ENCODE results near the gene HDAC4.
"Not testable (repeated sequence)": the region's sequence is repeated elsewhere in the genome, so short reads cannot be mapped to it uniquely, and the experiment has no call there.

Gene HDAC4

DNA sequence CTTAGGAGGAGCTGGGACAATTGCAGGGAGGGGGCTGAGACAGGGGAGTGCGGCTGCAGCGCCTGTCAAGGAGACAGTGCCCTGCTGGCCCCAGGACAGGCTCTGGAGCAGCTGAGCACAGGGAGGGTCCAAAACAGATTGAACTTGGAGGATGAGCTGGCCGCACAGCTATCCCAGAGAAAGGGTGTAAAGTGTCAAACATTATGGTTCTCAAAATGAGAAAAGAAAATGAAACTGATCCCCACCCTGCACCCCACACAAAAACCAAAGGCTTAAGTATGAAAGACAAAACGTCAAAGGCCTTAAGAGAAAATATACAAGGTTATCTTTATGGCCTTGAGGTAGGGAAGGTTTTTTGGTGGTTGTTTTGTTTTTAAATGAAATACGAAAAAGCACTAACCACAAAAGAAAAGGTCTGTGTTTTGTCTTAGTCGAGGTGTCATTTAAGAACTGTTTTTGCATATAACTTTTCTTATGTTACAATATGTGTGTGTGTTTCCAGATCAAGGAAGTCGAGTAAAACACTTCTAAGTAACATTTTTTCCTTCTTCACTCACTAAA is 111.8 kb downstream of the HDAC4 start:
- Histone ChIP-seq H3K36me3 (ENCODE audit: insufficient read depth, low read length) (no peaks in the 10 kb centered on the region), H3K4me2 (ENCODE audit: low read length) (peak overlapping the region; percentile 18), H3K9me3 (replicated peaks; ENCODE audit: low read length) (no peaks in the 10 kb centered on the region), H3K4me1 (ENCODE audit: control insufficient read depth, insufficient read depth, low read length) (peaks cover 18% of the 10 kb centered on the region), H3K4me3 (ENCODE audit: low read length) (no peak overlapping the region), H3K9ac (ENCODE audit: low read depth, low read length) (no peak overlapping the region), H3K27me3 (ENCODE audit: control insufficient read depth, insufficient read depth, low read length) (no peaks in the 10 kb centered on the region)

DNA sequence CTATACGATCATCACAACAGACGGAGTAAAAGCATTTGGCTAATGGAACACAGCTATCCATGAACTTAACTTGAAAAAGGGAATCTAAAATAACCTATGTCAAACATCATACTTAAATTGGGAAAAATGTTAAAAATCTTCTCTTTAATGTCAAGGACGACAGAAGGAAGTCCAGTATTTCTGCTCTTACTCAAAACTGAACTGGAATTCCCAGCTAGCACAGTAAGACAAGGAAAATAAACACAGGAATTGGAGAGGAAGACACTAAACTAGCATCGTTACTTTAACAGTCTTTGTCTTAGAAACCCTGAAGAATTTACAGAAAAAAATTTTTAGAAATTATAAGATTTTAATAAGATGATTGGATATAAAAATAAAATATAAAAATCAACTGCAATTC is 112.6 kb downstream of the HDAC4 start:
- H3K36me3 ChIP-seq (ENCODE audit: insufficient read depth, low read length) = no peaks in the 10 kb centered on the region
- no peak overlapping the region for H3K4me2 ChIP-seq (ENCODE audit: low read length)
- no peak overlapping the region for H3K9ac ChIP-seq (ENCODE audit: low read depth, low read length)
- peaks cover 18% of the 10 kb centered on the region for H3K4me1 ChIP-seq (ENCODE audit: control insufficient read depth, insufficient read depth, low read length)
- no peak overlapping the region for H3K4me3 ChIP-seq (ENCODE audit: low read length)
- H3K27me3 ChIP-seq (ENCODE audit: control insufficient read depth, insufficient read depth, low read length) = no peaks in the 10 kb centered on the region
- H3K9me3 ChIP-seq (replicated peaks; ENCODE audit: low read length) = no peaks in the 10 kb centered on the region

DNA sequence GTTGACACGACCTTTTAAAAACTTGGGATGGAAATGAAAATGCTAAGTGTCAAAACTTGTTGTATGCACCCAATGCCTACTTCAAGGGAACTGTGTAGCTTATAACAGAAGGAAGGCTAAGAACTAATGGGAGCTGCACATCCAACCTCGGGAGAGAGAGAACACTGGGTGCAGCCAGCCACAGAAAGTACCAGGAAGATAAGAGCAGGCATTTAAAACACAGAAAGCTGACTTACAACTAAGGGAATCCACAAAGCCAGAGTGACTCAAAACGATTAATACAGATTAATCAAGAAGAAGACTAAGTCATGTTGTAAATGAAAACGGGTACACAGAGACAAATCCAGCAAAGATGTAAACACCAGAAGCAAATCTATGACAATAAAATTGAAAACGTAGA is 113.4 kb downstream of the HDAC4 start:
- Histone ChIP-seq H3K36me3 (ENCODE audit: insufficient read depth, low read length) (no peaks in the 10 kb centered on the region), H3K9me3 (replicated peaks; ENCODE audit: low read length) (no peaks in the 10 kb centered on the region), H3K4me2 (ENCODE audit: low read length) (no peak overlapping the region), H3K4me1 (ENCODE audit: control insufficient read depth, insufficient read depth, low read length) (peaks cover 18% of the 10 kb centered on the region), H3K9ac (ENCODE audit: low read depth, low read length) (no peak overlapping the region), H3K4me3 (ENCODE audit: low read length) (no peak overlapping the region), H3K27me3 (ENCODE audit: control insufficient read depth, insufficient read depth, low read length) (no peaks in the 10 kb centered on the region)

DNA sequence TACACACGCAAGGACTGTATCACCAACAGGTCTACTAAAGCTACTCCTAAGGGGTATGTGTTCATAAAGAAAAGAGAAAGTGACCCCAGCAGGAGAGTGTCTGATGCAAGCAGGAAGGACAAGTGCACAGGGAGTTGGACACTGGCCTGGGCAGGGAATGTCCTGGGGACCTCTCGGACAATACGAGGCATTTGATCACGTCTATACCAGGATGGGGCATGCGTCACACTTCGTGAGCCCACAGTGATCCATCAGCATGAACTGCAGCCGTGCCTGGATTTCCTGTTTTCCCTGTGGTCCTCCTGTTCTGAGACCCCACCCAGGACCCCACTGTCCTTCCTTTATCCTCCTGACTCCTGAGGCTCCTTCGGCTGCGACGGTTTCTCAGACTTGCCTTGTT is 113.9 kb downstream of the HDAC4 start:
- H3K9me3 ChIP-seq (replicated peaks; ENCODE audit: low read length) = no peaks in the 10 kb centered on the region
- no peaks in the 10 kb centered on the region for H3K27me3 ChIP-seq (ENCODE audit: control insufficient read depth, insufficient read depth, low read length)
- H3K4me1 ChIP-seq (ENCODE audit: control insufficient read depth, insufficient read depth, low read length) = peaks cover 18% of the 10 kb centered on the region
- H3K4me2 ChIP-seq (ENCODE audit: low read length) = no peak overlapping the region
- H3K36me3 ChIP-seq (ENCODE audit: insufficient read depth, low read length) = no peaks in the 10 kb centered on the region
- H3K4me3 ChIP-seq (ENCODE audit: low read length) = no peak overlapping the region
- no peak overlapping the region for H3K9ac ChIP-seq (ENCODE audit: low read depth, low read length)

DNA sequence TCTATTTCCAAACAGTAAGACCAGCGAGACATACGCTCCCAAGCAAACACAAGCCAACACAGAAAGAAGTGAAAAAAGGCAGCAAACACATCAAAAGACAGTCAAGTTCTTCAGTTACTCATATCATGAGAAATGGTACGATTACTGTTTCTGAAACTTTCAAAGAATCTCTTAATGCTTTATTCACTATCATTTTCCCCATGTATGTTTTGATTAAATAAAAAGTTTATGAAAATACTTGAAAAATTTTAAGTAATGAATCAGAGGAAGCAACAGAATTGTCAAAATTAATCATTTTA is 114.9 kb downstream of the HDAC4 start:
- no peaks in the 10 kb centered on the region for H3K36me3 ChIP-seq (ENCODE audit: insufficient read depth, low read length)
- no peaks in the 10 kb centered on the region for H3K9me3 ChIP-seq (replicated peaks; ENCODE audit: low read length)
- H3K4me2 ChIP-seq (ENCODE audit: low read length) = no peak overlapping the region
- no peak overlapping the region for H3K4me3 ChIP-seq (ENCODE audit: low read length)
- H3K27me3 ChIP-seq (ENCODE audit: control insufficient read depth, insufficient read depth, low read length) = no peaks in the 10 kb centered on the region
- peaks cover 13% of the 10 kb centered on the region for H3K4me1 ChIP-seq (ENCODE audit: control insufficient read depth, insufficient read depth, low read length)
- no peak overlapping the region for H3K9ac ChIP-seq (ENCODE audit: low read depth, low read length)

DNA sequence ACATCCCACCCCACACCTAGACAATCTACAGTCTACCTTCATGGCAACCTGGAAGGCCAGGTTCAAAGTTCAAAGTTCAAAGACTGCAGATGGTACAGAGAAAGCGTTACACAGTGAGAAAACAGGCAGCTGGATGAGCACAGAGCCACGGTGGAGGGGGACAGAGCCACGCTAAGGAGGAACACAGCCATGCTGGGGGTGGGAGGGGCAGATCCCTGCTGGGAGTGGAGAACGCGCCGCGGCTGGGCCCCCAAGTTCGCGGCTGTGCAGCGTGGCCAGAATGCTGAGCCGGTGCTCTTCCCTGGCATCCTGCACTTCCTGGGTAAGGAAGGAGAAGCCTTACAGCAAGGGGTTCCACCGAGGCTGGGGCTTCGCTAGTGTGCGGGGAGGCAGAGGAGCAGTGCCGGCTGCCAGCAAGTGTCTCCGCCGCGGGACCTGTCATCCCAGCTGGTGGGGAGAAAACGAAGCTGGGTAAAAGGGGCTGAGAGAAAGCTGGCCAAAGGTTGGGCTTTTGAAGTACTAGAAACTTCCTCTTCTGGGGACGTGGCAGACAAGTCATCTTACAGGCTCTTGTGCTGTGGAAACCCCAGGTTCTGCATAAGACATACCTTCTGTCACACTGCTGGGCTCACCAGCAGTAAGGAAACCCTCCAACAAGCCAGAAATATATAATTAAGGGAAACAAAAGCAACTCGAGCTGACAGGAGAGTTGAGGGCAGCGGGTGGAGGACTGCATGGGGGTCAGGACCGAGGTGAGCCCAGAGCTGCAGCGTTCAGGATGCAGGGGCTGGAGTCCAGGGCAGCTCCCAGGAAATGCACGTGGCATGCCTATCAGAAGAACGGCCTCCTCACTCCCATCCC is 115.5 kb downstream of the HDAC4 start:
- Histone ChIP-seq H3K4me3 (ENCODE audit: low read length) (no peak overlapping the region), H3K4me1 (ENCODE audit: control insufficient read depth, insufficient read depth, low read length) (peaks cover 12% of the 10 kb centered on the region), H3K36me3 (ENCODE audit: insufficient read depth, low read length) (no peaks in the 10 kb centered on the region), H3K4me2 (ENCODE audit: low read length) (no peak overlapping the region), H3K9ac (ENCODE audit: low read depth, low read length) (no peak overlapping the region), H3K27me3 (ENCODE audit: control insufficient read depth, insufficient read depth, low read length) (no peaks in the 10 kb centered on the region), H3K9me3 (replicated peaks; ENCODE audit: low read length) (no peaks in the 10 kb centered on the region)

DNA sequence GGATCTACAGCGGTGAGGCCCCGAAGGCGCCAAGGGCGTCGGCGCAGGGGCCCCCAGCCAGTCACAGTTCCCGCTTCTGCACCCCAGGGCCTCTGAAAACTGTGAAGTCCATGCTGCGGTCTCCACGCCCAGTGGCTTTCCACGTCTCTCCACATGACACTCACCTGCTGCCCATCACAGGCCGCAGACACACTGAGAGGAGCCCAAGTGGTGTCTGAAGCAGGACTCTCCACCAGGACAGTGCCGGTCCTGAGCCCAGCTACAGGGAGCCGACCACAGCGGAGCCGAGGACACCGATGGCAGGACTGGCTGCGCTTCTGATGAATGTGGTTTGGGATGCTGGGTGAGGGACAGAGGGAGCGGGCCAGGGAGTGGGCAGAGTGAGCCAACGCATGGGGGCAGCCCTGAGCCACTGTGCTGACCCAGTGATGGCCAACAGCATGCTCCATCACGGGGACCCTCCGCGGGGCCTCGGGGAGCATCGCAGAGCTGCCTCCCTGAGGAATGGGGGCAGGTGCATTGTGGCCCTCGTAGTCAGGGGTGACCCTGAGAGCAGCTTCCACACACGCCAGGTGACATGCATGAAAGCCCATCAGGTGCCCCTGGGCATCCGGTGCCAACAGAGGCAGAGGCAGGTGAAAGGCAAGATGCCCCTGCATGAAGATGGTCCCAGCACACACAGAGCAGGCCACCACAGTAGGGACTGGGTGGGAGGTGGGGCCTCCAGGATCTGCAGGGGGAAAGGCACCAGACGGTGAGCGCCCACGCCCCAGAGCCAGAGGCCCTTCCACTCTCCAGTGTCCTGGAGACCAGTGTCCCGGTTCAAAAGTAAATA is 116.6 kb downstream of the HDAC4 start:
- Histone ChIP-seq H3K36me3 (ENCODE audit: insufficient read depth, low read length) (no peaks in the 10 kb centered on the region), H3K27me3 (ENCODE audit: control insufficient read depth, insufficient read depth, low read length) (no peaks in the 10 kb centered on the region), H3K9ac (ENCODE audit: low read depth, low read length) (no peak overlapping the region), H3K9me3 (replicated peaks; ENCODE audit: low read length) (no peaks in the 10 kb centered on the region), H3K4me2 (ENCODE audit: low read length) (no peak overlapping the region), H3K4me3 (ENCODE audit: low read length) (no peak overlapping the region), H3K4me1 (ENCODE audit: control insufficient read depth, insufficient read depth, low read length) (peaks cover 23% of the 10 kb centered on the region)

DNA sequence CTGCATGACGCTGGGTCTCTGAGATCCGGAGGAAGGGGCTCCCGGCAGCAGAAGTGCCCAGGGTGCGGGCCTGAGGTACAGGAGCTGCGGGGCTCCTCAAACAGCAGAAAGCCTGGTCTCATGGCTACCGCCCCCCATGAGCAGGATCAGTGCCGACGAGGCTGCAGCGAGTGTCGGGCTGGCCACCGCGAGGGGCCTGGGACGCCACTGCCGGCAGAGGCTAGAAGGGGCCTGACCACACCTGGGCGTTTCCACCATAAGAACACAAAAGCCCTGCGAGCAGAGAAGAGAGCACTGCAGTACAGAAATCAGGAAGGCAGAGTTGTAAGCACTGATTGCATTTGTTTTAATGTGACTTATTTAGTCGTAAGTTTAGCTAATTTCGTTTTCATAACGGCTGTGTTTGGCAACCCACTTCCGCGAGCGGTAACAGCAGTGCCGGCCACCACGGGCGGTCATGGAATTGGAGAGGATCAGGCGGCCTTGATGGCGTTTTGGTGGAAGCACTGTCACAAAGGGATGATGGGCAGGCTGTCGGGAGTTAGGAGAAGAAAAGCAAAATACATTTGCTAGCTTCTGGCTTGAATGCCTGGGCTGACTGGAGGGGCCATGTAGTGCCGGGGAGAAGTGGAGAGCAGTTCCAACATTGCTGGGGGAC is 117.4 kb downstream of the HDAC4 start:
- Histone ChIP-seq H3K9me3 (replicated peaks; ENCODE audit: low read length) (no peaks in the 10 kb centered on the region), H3K36me3 (ENCODE audit: insufficient read depth, low read length) (no peaks in the 10 kb centered on the region), H3K9ac (ENCODE audit: low read depth, low read length) (no peak overlapping the region), H3K4me3 (ENCODE audit: low read length) (no peak overlapping the region), H3K4me2 (ENCODE audit: low read length) (no peak overlapping the region), H3K27me3 (ENCODE audit: control insufficient read depth, insufficient read depth, low read length) (no peaks in the 10 kb centered on the region), H3K4me1 (ENCODE audit: control insufficient read depth, insufficient read depth, low read length) (peaks cover 28% of the 10 kb centered on the region)

DNA sequence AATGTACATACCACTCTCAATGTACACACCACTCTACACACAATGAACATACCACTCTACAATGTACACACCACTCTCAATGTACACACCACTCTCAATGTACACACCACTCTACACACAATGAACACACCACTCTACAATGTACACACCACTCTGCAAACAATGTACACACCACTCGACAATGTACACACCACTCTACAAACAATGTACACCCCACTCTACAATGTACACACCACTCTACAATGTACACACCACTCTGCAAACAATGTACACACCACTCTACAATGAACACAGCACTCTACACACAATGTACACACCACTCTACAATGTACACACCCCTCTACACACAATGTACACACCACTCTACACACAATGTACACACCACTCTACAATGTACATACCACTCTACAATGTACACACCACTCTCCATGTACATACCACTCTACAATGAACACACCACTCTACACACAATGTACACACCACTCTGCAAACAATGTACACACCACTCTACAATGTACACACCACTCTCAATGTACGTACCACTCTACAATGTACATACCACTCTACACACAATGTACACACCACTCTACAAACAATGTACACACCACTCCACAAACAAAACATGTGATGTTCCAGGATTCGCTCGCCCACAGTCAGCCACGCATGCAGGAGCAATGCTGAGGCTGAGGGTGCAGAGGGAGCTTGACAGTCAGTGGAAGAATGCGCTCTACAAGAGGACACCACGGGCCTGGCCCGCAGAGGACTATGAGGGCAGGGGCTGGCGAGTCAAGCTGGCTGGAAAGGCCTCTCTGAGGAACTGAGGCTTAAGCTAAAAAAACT is 118.2 kb downstream of the HDAC4 start:
- H3K9me3 ChIP-seq (replicated peaks; ENCODE audit: low read length) = no peaks in the 10 kb centered on the region
- H3K9ac ChIP-seq (ENCODE audit: low read depth, low read length) = no peak overlapping the region
- no peaks in the 10 kb centered on the region for H3K36me3 ChIP-seq (ENCODE audit: insufficient read depth, low read length)
- no peaks in the 10 kb centered on the region for H3K27me3 ChIP-seq (ENCODE audit: control insufficient read depth, insufficient read depth, low read length)
- no peak overlapping the region for H3K4me3 ChIP-seq (ENCODE audit: low read length)
- peaks cover 30% of the 10 kb centered on the region for H3K4me1 ChIP-seq (ENCODE audit: control insufficient read depth, insufficient read depth, low read length)
- no peak overlapping the region for H3K4me2 ChIP-seq (ENCODE audit: low read length)

DNA sequence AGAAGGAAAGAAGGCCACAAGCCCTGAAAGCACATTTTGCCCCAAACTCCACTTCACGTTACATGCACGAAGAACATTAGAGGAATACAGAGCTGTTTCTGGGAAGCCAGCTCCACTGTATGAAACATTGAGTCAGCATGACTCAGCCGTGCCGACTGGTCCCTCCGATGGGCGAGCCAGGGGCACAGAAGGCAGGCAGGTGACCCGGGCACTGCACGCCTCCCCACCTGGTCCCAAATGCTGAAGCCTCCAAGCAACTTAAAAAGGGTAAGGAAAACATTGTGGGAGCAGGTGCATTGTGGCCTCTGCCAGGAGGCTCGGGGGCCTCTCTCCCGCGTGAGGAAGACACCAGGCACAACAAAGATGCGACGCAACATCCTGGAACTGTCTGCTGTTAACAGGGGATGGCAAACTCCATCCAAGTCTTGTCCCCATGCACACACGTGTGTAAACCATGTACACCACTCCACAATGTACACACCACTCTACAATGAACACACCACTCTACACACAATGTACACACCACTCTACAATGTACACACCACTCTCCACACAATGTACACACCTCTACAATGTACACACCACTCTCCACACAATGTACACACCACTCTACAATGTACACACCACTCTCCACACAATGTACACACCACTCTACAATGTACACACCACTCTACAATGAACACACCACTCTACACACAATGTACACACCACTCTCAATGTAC is 120.4 kb downstream of the HDAC4 start:
- H3K36me3 ChIP-seq (ENCODE audit: insufficient read depth, low read length); H3K4me3 ChIP-seq (ENCODE audit: low read length); H3K9me3 ChIP-seq (replicated peaks; ENCODE audit: low read length); H3K27me3 ChIP-seq (ENCODE audit: control insufficient read depth, insufficient read depth, low read length): not testable (repeated sequence)
- peak overlapping the region; percentile 19 for H3K4me2 ChIP-seq (ENCODE audit: low read length)
- peaks cover 43% of the 10 kb centered on the region for H3K4me1 ChIP-seq (ENCODE audit: control insufficient read depth, insufficient read depth, low read length)
- H3K9ac ChIP-seq (ENCODE audit: low read depth, low read length) = peak overlapping the region; percentile 51

Data from skeletal muscle satellite cell (primary cell).